GM19468 (cell line): ENCODE measurements around the gene HSD11B1L.
"Not testable (repeated sequence)": the region's sequence is repeated elsewhere in the genome, so short reads cannot be mapped to it uniquely, and the experiment has no call there.

Source experiments
- ATAC-seq: cut with Tn5 transposase; IDR thresholded peaks from one replicate; pipeline ENCODE4 v1.9.1; 2021; ENCODE audit warnings: mild to moderate bottlenecking, moderate library complexity, moderate number of reproducible peaks; ENCODE audit not compliant: unreplicated experiment; ENCODE audit errors: extremely low read depth

The HSD11B1L gene

GRCh38 chr19:5719961-5720790, 39.3 kb downstream of the HSD11B1L start, which contains the start of the genes CATSPERD and LONP1:
Gene CATSPERD (plus strand): TSS chr19:5720637. CDS start chr19:5720738, 101 bp downstream.
Gene LONP1 (minus strand): TSS chr19:5720146. CDS start chr19:5720132, 14 bp downstream.
- ATAC-seq: peak; percentile 75

- no peak for ATAC-seq
These were observed 46.7 kb downstream of the HSD11B1L start for GRCh38 chr19:5727453-5728050.

- ATAC-seq: not testable (repeated sequence)
These were observed 52.3 kb downstream of the HSD11B1L start for GRCh38 chr19:5733172-5733571.
